Activated CD4-positive, alpha-beta T cell treated with anti-CD3 and anti-CD28 coated beads, Interleukin-2, amount 50 U/mL, for 1 hour (primary cell): ENCODE data around the gene TAF8.

Experiments used
- DNase-seq: peaks from one replicate; pipeline ENCODE4 v3.0.0-alpha.2; 2020

TAF8 gene

DNA sequence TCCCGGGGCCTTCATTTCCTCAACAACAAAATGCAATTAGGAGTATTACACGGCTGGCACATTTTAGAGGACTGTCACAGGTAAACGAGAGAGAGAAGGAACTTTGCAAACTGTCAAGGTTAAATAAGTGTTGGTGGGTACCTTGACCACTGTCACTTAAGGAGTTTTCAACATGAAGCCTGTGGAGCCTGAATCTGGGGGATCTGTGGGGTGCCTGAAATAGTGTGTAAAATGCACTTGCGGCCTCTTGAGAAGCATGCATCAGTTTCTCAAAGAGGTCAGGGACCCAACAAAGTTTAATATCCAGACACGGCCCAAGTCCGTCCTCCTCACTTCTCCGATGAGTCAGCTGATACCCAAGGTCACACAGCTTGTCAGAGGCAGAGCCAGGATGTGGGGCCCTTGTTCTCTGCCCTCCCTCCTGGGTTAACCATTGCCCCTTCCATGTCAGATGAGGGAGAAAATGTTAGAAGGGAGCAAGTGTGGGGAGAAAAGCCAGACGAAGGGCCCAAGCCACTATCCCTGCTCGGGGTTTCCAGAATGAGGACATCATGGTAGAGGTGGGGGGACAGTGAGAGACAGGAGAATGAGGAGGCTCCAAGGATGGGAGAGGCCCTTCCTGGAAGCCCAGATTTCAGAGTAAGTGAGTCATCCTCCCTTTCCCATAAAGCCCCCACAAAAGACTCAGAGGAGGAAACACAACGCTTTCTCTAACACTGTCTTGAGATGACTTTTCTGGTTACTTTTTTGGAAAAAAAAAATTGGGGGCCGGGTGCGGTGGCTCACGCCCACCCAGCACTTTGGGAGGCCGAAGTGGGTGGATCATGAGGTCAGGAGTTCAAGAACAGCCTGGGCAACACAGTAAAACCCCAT, 49.9 kb downstream of the TAF8 start:
- no peak for DNase-seq

DNA sequence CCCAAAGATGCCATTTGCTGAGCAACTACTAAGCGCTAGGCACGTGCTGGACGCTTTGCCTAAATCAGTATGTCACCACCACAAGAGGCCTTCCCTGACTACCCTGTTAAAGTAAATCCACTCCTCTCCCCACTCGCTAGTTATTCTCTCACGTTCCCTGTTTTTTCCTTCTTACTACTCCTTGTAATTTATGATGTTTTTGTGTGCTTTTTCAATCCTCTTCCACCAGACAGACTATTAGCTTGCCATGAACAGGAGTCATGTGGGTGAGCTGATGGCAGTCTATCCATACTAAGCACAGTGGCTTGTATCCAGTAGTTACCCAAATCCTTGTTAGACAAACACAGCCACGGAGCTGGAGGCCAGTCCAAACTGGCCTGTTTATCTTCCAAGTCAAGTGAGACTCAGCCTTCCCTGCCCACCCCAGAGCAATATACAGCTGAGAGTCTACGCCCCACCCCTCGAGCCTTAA, 50.9 kb downstream of the TAF8 start:
- no peak for DNase-seq

DNA sequence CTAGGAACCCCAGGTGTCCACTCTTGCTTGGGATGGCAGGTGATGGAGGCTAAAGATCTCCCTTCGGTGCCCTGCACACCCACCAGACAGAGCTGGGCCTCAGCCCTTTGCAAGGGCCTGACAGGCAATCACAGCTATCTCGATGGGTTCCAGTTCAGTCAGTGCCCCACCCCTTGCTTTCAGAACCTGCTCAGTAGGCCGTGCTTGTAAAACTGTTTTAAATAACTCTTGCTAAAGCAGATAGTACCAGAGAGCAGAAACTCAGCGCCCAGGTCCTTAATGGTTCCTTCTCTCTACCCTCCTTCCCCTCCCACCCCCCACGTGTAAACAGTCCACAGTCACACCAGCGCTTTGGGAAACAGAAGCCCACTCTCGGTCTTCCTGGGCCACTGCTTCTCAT, 52.9 kb downstream of the TAF8 start:
- DNase-seq: no peak

DNA sequence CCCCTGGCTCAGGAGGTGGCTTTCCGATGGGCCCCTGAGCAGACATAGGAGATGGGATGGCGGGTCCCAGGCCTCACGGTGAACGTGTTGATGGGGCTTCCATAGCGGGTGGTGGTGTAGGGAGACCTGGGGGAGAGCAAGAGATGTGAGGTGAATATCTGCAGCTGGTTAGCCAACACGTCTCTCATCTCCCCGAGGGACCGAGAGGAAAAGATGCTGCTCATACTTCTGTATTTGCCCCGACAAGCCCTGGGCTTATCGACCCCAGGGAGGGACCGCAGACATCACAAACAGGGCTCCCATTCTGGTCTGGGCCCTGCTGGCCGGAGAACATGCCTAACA, 53.4 kb downstream of the TAF8 start:
- DNase-seq: no peak

DNA sequence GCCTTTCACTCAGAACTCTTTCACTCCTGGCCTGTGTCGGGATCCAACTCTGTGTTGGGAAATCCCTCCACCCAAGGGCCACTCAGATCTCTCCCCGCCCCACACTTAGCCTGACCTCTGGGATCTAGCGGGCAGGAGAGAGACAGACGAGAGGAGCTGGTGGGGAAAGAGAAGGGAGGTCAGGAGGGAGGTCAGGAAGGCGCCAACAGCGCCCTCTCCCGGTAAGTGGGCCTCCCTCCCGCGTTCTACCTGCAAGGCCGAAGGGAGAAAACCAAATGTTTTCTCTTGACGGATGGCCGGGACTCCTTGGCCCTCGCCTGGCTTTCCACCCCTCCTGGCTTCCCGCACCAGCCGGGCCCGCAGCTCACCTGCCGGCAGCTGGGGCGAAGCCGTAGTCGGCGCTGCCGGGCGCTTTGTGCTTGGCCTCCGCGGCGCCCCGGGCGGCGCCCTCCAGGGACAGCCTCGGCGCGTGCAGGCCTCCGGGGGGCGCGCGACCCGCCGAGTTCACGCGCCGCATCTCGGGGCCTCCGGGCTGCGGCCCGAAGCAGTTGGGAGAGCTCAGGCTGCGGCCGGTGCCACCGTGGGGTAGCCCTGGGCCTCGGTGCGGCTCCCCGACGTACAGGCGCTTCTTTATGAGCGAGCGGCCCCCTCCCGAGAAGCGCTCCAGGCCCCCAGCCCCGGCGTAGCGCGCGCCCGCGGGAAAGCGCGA, 53.9 kb downstream of the TAF8 start:
- peak; percentile 67 for DNase-seq

DNA sequence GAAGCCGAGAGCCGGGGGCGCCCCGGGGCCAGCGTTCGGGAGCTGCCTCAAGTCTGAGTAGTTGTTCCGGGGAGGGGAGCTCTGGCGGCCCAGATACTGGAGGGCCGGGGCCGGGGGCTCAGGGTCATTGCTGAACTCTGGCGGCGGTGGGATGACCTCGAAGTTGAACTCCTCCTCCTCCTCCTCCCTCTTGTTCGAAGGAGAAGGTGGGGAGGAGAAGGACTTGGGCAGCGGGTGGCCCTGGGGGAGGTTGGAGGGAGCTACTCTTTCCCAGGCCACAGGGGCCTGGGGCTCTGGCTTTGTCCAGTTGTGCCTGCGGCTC, 54.4 kb downstream of the TAF8 start:
- DNase-seq: no peak

DNA sequence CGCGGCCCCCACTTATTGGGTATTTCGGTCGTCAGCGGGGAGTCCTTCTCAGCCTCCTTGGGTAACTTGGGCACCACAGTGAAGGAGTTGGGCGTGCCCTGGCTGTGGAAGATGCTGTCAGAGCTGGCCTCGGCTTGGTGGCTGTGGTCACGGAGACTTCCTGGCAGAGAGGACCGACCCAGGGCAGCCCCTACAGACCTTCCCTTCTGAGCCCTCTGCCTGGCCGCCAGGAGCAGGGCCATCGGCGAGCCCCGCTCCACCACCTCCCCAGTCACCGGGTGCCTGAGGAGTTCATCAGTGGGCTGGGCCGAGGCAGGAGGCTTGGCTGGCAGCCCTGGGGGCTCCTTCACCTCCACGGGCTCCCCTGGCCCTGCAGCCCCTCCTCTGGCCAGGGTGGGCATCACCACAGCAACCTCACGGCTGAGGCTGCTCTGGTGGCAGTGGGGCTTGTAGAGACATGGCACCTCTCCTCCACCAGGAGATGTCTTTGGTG, 54.9 kb downstream of the TAF8 start:
- DNase-seq: no peak

DNA sequence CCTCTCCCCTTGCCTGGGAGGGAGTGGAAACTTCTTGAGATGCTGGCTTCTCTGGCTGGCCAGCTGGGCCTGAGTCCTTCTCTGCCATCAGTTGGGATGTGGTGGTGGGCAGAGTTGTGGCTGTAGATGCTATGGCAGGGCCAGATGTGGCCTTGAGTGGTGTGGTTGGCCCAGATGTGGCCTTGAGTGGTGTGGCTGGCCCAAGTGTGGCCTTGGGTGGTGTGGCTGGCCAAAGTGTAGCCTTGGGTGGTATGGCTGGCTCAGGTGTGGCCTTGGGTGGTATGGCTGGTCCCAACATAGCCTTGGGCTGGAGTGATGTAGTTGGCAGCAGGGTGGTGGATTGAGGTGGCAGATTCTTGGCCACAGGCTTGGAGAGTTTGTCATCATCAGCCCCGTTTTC, 55.4 kb downstream of the TAF8 start:
- DNase-seq: no peak

DNA sequence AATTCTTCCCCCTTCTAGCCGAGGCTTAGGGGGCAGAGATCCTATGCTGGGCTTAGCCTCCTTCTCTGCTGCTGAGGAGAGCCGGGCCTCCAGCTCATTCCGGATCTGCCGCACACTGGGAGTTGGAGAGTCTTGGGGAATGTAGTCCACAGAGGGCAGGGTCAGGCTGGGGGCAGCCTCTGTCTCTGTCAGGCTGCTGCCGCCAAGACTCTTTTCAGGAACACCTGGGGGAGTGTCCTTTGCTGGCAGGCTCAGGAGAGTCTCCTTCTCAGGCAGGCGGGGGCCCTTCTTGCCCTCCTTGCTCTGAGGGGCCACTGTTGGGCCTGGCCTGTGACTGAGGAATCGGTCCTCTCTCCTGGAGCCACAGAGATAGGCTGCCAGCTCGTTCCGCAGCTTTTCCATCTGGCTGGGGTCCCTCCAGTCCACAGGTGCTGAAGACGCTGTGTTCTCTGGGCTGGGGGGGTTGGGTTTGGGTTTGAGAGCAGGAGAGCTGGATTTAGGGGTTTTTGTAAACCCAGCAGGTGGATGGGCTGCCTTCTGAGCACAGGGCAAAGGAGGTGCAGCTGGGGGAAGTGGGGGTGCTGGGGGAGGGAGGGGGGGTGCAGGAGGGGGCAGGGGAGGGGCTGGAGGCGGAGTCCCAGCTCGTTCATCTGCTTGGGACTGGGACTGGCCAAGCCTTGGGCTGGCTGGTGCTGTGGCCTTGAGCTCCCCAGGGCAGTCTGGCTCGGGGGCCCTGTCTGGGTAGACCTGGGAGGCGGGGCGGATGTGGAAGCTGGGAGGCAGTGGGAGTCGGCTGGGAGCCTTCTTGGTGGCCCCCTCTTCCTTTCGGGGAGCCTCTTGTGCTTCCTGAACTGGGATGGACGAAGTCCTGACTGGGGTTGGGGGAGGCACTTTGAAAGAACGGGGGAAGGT, 56.0 kb downstream of the TAF8 start:
- DNase-seq: no peak

DNA sequence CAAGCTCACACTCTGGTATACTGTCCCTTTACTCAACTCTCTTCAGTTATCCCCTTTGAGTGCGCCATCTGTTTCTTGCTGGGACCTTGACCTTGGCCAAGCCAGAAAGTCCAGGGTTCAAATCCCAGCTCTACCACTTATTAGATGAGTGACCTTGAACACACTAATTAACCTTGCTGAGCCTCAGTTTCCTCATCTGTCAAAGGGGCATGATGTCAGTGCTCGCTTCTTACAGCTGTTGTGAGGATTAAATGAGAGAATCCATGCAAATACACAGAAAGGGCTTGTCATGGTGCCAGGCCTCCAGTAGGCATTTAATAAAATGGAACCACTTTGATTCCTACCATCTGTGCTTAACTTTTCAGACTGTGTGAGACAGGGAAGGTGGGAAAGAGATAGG, 57.7 kb downstream of the TAF8 start:
- DNase-seq: no peak

DNA sequence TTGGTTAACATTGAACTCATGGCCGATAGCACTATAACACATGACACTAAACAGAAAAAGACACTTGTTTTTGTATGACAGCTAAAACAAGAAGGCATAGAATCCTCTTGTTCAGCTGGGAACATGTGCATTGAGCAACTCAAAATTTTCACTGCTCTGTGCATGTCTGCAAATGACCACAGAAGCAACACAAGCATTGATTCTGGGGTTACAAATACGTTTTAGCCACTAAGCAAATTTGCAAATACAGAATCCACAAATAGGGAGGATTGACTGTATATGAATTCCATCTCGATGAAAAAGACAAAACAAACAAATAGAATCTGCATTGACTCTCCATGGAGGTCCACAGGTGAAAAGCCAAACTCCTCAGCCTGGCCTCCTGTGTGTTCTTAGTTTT, 60.4 kb downstream of the TAF8 start:
- DNase-seq: no peak

DNA sequence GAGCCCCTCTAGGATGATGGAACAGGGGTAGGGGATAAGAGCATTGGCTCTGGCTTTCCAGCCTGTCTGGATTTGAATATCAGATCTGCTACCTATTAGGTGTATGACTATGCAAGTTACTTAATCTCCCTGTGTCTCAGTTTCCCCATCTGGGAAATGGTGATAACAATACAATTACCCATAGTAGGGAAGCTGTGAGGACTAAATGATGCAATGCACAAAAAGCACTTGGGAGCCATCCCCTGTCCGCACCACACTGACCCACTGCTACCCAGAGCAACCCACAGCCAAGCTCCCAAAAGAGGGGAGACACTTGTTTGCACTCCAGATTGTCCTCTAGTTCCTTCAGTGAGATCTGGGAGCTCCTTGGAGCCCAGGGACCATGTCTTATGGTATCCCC, 62.0 kb downstream of the TAF8 start:
- DNase-seq: no peak

DNA sequence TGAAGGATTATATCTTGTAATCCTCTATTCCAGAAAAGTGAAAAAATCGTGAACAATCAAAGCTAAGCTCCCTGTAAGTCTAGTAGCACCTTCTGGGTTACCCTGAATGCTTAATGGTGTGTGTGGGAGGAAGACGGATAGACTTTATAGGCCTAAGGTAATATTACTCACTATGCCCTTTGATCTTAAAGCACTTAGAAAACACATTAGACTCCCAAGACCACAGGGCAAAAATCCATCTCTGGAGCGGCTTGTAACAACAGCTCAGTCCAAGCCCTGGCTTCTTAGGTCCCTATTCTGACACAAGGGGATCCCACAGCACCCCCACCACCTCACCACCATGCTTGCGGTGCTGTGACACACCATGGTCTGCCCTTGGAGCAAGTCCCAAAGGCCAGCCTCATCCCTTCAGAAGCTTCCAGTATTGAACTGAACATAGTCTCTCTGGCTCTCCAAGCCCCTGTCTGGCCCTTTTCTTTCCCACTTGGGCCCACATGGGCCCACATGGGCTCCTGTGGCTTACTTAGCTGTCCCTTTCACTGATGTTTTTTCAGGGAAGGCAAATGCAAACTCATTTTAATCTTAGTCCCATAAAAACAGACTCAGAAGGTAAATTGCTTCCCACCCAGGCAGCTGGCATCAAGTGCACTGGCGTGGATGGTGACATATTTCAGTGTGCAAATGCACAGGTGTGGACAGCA, 63.8 kb downstream of the TAF8 start:
- no peak for DNase-seq

DNA sequence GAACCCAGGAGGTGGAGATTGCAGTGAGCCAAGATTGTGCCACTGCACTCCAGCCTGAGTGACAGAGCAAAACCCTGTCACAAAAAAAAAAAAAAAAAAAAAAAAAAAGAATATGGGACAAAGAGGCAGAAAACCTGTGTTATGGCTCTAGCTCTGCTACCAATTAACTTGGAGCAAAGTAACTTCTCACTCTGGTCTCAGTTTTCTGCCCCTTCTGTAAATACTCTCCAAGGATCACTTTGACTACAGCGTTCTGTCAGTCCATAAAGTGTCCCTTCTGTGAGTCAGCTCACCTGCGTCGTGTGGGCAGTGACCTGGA, 67.5 kb downstream of the TAF8 start:
- no peak for DNase-seq

DNA sequence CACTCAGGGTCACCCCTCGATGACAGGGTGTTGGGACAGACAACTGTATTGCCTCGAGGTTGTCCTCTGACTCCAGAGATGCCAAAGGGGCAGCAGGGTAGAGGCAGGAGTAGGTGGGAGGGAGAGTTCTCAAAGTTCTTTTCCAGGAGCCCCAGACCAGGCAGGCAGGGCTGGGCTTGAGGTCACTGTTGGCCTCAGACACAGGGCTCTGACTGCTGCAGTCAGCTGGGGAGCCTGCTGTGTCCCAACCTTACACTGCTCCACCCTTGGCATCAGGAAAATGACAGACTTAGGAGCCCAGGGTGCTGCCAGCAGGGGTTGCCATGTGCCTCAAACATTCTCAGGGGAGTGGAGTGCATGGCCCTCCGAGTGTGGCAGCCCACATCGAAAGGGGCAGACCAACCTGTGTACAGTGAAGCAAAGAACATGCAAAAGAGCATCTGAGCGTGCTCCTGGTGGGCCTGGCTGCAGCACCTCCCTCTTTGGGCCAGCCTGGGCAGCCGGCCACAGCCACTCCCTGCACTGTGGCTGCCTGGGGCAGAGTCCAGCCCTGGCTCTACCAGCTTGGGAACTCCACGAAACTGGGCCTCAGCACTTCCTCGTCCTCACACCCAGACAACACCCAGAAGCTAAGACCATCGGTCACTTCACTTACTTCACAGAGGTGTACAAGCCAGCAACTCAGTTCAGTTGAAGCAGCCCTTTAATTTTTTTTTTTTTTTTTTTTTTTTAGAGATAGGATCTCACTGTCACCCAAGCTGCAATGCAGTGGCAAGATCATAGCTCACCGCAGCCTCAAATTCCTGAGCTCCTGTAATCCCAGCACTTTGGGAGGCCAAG, 68.1 kb downstream of the TAF8 start:
- DNase-seq: no peak

DNA sequence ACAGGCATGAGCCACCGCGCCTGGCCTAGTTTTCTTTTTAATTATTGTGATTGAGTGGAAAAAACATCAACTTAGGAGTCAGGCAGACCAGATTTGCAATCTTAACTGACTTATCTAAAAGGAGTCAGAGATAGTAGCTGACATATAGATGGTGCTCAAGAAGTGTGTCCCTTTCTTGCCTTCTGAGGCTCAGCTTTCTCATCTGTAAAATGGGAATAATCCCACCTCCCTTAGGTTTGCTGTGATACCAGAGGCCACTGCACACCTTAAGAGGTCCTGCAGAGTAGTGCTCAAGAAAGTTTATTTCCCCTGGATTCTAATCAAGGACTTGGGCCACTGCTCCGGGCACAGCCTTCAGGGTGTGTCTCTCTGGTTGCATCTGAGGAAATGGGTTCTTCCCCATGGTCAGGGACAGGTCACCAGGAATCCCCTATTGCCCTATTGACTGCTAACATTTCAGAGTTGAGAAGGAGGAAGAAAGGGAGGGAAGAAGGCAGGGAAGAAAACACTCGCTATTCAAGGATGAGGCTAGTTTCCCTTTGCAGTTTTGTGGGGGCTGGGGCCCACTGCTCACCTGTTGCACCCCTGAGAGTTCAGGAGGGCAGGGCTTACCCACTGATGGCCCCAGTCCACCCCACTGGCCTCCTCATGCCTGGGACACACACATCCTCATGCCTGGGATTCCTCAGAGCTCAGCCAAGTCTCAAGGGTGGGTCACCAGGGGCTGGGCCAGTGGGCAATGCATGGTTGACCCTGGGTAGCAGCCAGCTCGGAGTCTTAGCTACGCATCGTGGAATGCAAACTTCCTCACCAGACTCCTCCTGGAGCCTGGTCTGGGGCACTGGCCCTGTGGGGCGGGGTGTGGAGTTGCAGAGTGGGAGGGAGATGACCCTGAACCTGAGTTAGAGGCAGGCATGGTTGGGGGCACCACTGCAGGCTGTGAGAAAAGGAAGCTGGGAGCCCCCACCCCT, 70.9 kb downstream of the TAF8 start:
- no peak for DNase-seq

DNA sequence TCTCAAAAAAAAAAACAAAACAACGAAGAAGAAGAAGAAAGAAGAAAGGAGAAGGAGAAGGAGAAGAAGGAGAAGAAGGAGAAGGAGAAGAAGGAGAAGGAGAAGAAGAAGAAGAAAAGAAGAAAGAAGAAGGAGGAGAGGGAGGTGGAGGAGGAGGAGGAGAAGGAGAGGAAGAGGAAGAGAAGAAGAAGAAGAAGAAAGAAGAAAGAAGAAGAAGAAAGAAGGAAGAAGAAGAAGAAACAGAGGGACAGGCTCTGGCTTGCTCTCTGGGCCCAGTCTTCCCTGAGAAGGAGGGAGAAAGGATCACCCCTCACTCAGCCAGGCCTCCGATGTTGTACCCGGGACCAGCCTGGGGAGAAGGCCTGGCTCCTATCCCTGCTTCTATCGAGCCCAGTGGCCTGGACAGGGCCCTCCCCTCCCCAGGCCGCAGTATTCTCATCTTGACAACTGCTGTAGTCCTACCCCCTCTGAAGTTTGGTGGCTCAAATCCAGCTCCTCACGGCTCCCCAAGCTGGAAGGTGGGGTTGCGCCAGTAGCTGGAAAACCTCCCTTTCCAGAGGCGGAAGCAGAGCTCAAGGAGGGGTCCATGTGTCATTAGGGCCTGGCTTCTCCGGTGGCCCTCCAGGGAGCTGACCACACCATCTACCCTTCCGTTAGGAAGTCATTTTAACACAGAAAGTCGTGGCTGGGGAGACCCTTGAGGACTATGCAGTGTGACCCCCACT, 73.2 kb downstream of the TAF8 start:
- DNase-seq: no peak

DNA sequence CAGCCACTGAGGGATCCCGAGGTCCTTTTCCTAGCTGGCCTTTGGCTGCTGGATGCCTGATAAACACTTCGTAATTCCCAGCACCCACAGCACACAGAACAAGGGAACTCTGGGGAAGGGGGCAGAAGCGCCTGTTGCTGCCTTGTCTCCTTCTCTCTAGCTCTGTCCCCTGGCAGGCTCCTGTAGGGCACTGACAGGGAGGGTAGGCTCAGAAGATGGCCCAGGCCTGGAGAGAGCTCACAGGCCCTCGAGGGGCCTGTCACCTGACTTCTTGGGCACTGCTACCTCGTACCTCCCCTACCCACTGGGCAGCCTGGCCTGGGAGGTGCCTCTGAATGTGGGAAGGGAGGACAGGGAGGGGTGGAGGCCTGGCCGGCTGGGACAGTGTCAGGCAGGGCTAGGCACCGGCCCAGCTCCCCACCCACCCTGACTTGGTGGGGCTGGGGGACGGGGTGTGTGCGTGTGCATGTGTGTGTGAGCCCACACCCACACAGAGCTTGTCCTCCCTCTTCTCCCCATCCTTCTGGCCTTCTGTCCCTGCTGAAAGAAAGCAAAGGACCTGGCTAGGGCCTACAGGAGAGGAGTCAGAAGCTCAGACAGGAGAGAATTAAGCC, 74.0 kb downstream of the TAF8 start:
- no peak for DNase-seq

DNA sequence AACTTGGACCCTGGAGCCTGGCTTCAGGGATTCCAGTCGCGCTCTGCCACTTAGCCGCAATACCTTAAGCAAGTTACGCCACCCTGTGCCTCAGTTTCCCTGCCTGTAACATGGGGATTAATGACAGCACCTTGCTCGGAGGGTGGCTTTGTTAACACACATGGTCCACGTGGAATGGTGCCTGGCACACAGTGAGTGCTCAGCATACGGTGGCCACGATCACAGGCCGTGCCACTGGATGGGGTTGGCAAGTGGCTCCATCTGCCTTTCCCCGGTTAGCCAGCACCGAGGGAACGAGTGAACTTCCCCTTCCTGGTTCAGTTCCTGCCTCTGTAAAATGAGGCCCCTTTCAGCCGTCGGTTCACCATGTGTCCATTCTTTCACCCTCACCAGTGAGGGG, 74.9 kb downstream of the TAF8 start:
- DNase-seq: no peak

DNA sequence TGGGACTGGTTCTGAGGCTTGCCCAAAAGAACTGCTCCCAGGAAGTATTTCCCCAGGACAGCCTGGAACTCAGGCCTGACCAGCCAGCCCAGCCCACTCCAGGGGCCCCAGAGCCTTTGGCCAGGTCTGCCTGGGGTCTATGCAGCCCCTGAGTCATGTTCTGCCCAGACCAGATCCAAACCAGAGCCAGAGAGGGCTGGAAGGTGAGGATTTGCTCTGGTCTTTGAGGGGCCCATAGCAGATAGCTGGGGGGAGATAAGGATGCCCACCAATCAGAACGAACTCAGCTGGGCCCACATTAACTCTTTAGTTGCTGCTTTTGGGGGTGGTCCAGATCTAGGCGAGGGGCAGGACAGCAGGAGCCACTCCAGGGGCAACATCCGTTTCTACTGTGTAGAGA, 75.3 kb downstream of the TAF8 start:
- DNase-seq: no peak
